Esophagus muscularis mucosa (tissue), 4 donors: Measurements from ENCODE around the gene DPPA2.

Experiments used
- EP300 ChIP-seq: sonication (generic); formaldehyde crosslinking; IDR thresholded peaks from one replicate; pipeline ENCODE4 v1.6.1; 2017; ENCODE audit warnings: antibody characterized with exemption
- POLR2A ChIP-seq: fragments of 450-650 bp; IDR thresholded peaks from one replicate; pipeline ENCODE4 v1.6.1; 2017; ENCODE audit warnings: antibody characterized with exemption, moderate library complexity, mild to moderate bottlenecking, low read depth
- TF ChIP-seq, protein P1 (sequence below), 3 experiments: fragments of 200-600 bp in 2 of 3; fragments of 450-650 bp in 1 of 3; sonication (generic) in 2 of 3; IDR thresholded peaks; one replicate each; pipeline ENCODE4 v1.5.1; 2017 to 2019; ENCODE audit warnings: antibody characterized with exemption in 3 of 3, mild to moderate bottlenecking in 2 of 3, moderate library complexity in 1 of 3

DNA sequence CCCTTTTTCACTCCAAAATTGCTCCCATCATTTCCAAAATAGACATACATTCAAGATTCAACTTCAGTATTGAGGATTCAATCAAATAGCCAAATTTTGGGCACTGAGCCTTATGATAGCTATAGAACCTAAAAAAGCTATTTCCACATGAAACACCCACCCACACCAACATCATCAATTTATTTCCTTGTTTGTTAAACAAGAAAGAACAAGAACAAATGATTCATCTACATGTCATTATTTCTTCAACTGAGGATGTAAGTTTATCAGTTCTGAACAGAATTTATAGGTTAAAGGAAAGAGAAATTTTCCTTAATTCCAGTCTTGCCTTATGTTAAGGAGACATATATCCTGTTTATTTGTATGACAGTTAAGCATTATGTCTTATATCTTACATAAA lies 32.2 kb downstream of the DPPA2 start:
- TF ChIP-seq, protein P1, sequence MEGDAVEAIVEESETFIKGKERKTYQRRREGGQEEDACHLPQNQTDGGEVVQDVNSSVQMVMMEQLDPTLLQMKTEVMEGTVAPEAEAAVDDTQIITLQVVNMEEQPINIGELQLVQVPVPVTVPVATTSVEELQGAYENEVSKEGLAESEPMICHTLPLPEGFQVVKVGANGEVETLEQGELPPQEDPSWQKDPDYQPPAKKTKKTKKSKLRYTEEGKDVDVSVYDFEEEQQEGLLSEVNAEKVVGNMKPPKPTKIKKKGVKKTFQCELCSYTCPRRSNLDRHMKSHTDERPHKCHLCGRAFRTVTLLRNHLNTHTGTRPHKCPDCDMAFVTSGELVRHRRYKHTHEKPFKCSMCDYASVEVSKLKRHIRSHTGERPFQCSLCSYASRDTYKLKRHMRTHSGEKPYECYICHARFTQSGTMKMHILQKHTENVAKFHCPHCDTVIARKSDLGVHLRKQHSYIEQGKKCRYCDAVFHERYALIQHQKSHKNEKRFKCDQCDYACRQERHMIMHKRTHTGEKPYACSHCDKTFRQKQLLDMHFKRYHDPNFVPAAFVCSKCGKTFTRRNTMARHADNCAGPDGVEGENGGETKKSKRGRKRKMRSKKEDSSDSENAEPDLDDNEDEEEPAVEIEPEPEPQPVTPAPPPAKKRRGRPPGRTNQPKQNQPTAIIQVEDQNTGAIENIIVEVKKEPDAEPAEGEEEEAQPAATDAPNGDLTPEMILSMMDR (IDR thresholded peaks at IDR 0.05) = no peak
- TF ChIP-seq EP300 (no peak), POLR2A (no peak)
